K562 (cell line): Measurements from ENCODE around the gene GATAD2B. TPM values are rescaled to one million over a fixed set of nuclear protein-coding genes. Genes with fewer than 3 reads are reported as not detected.

Source experiments
- L3MBTL2 ChIP-seq: fragments of 450-650 bp; IDR thresholded peaks from 2 replicates; pipeline ENCODE4 v1.6.1; 2016; ENCODE audit warnings: mild to moderate bottlenecking, moderate library complexity
- MTA3 ChIP-seq: fragments of 450-650 bp; formaldehyde crosslinking; IDR thresholded peaks from 2 replicates; pipeline ENCODE4 v1.6.1; 2017; ENCODE audit warnings: mild to moderate bottlenecking, borderline replicate concordance
- TRIM25 ChIP-seq: fragments of 450-650 bp; IDR thresholded peaks from 2 replicates; pipeline ENCODE4 v1.7.0; 2016; ENCODE audit warnings: borderline replicate concordance
- polyA plus RNA-seq, 8 experiments: library from polyadenylated mRNA; depleted of rRNA in 4 of 8; stranded (reverse) in 5 of 8; unstranded in 3 of 8; fragments of >200 nt; fragmentation: Nextera tagmentation in 2 of 8; fragmentation: Illumina TruSeq in 1 of 8; extraction: Ambion mirVana in 2 of 8; extraction: Trizol in 1 of 8; gene quantifications; 2 replicates each; pipeline versions ENCODE4 v1.2.1 to v1.2.3, GENCODE V29; 2011 to 2014; ENCODE audit warnings: inconsistent platforms in 1 of 8, missing spikeins in 1 of 8
- total RNA-seq, 7 experiments: library from RNA; depleted of rRNA in 6 of 7; stranded (reverse); fragments of >200 nt in 6 of 7; fragmentation: Illumina TruSeq in 2 of 7; extraction: Trizol in 2 of 7; gene quantifications; 2 replicates each; pipeline versions ENCODE4 v1.2.1 to v1.2.3, GENCODE V29; 2011 to 2021; ENCODE audit warnings: low replicate concordance in 1 of 7
- TF ChIP-seq, protein P1 (sequence below): fragments of 250-450 bp; sonication (Bioruptor Pico); IDR thresholded peaks from 2 replicates; pipeline ENCODE4 v1.4.0; 2020; ENCODE audit warnings: mild to moderate bottlenecking, moderate library complexity

Gene GATAD2B
- total and polyA plus RNA-seq, 9 of the 15 experiments (the other 6 are each of a cell fraction or from before 2014, with no cell fraction given): 1.5 to 40.2 (median 4.9) TPM

GRCh38 chr1:153775458-153776327 is 147.1 kb downstream of the GATAD2B start (continued):
- TF ChIP-seq MTA3 (0 out of 2 replicates have a peak, but pooled peaks have one; percentile 14), TRIM25 (no peak), L3MBTL2 (peak; percentile 71)
- TF ChIP-seq, protein P1, sequence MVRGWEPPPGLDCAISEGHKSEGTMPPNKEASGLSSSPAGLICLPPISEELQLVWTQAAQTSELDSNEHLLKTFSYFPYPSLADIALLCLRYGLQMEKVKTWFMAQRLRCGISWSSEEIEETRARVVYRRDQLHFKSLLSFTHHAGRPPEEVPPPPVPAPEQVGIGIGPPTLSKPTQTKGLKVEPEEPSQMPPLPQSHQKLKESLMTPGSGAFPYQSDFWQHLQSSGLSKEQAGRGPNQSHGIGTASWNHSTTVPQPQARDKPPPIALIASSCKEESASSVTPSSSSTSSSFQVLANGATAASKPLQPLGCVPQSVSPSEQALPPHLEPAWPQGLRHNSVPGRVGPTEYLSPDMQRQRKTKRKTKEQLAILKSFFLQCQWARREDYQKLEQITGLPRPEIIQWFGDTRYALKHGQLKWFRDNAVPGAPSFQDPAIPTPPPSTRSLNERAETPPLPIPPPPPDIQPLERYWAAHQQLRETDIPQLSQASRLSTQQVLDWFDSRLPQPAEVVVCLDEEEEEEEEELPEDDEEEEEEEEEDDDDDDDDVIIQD (CRISPR knock-in tag): no peak
